Breast epithelium (tissue), 3 donors: ENCODE data around the gene ANGPTL2.
"Not testable (repeated sequence)": the region's sequence is repeated elsewhere in the genome, so short reads cannot be mapped to it uniquely, and the experiment has no call there.

ENCODE experiments used
- CTCF ChIP-seq, 3 donors: fragments of 450-650 bp; IDR thresholded peaks; one replicate each; pipeline ENCODE4 v1.5.1; 2016 to 2017; ENCODE audit warnings: antibody characterized with exemption in 3 of 3, mild to moderate bottlenecking in 3 of 3, moderate library complexity in 3 of 3
- POLR2A ChIP-seq: fragments of 450-650 bp; IDR thresholded peaks from one replicate; pipeline ENCODE4 v1.6.1; 2016; ENCODE audit warnings: antibody characterized with exemption, mild to moderate bottlenecking, moderate library complexity

GRCh38 chr9:127146841-127147240 lies 24.4 kb upstream of the ANGPTL2 start:
- not testable (repeated sequence) for TF ChIP-seq CTCF (IDR thresholded peaks at IDR 0.05); POLR2A
